Panc1 (cell line): ENCODE measurements around the gene TNNC1. TPM values are rescaled to one million over a fixed set of nuclear protein-coding genes. Genes with fewer than 3 reads are reported as not detected.

Experiments used
- ATAC-seq: fragments of 200-7000 bp; cut with Tn5 transposase; 2 replicates; pipeline ENCODE4 v1.9.1; 2020; ENCODE audit warnings: mild to moderate bottlenecking, moderate library complexity
- BruUV-seq: library from RNA; stranded (reverse); fragments of 400-500 nt; replicated peaks from 2 replicates; lab custom pipeline; 2021; lab: Mats Ljungman, UMichigan
- CTCF ChIA-PET: fragments of 300-600 bp; sonication (Branson Sonifier 250); formaldehyde crosslinking; loops from one replicate; lab custom pipeline; 2022; ENCODE audit warnings: antibody characterized with exemption; lab: Charles Lee
- POLR2A ChIA-PET: fragments of 300-600 bp; sonication (Branson Sonifier 250); formaldehyde crosslinking; loops from one replicate; lab custom pipeline; 2022; ENCODE audit warnings: antibody characterized with exemption; lab: Charles Lee
- DNase-seq: peaks from one replicate; pipeline ENCODE4 v3.0.0-alpha.2; 2010; ENCODE audit warnings: low read depth, low spot score
- H3K27ac ChIP-seq: 2 replicates; pipeline ENCODE4 v1.5.1; 2011; ENCODE audit warnings: mild to moderate bottlenecking, low read length, inconsistent platforms
- H3K27me3 ChIP-seq: fragments of 200-500 bp; sonication (Bioruptor generic); 2 replicates; pipeline ENCODE4 v1.6.0; 2014; ENCODE audit warnings: low read length, inconsistent platforms; ENCODE audit not compliant: control insufficient read depth, insufficient read depth
- H3K36me3 ChIP-seq: fragments of 200-500 bp; sonication (Bioruptor generic); 2 replicates; pipeline ENCODE4 v1.5.1; 2014; ENCODE audit warnings: inconsistent platforms, mild to moderate bottlenecking, low read length, moderate library complexity; ENCODE audit not compliant: control insufficient read depth, insufficient read depth
- H3K4me1 ChIP-seq: 2 replicates; pipeline ENCODE4 v1.5.1; 2011; ENCODE audit warnings: inconsistent platforms, mild to moderate bottlenecking, low read length, moderate library complexity; ENCODE audit not compliant: control insufficient read depth, insufficient read depth
- H3K4me3 ChIP-seq, 2 experiments: 2 replicates each; pipeline ENCODE4 v1.5.1; 2011 to 2012; ENCODE audit warnings: low read depth in 2 of 2, low read length in 2 of 2, mild to moderate bottlenecking in 2 of 2, inconsistent platforms in 1 of 2, moderate library complexity in 1 of 2
- H3K9me3 ChIP-seq: fragments of 200-500 bp; sonication (Bioruptor generic); 2 replicates; pipeline ENCODE4 v1.5.1; 2014; ENCODE audit warnings: low read depth, mild to moderate bottlenecking, inconsistent platforms, low read length, moderate library complexity; ENCODE audit not compliant: control insufficient read depth, insufficient read depth
- CTCF ChIP-seq: fragments of 450-650 bp; IDR thresholded peaks from 2 replicates; pipeline ENCODE4 v1.5.1; 2017; ENCODE audit warnings: mild to moderate bottlenecking
- POLR2AphosphoS5 ChIP-seq: IDR thresholded peaks from 2 replicates; pipeline ENCODE4 v1.6.1; 2012; ENCODE audit warnings: mild to moderate bottlenecking, low read depth, low read length, moderate library complexity
- REST ChIP-seq, 2 experiments: IDR thresholded peaks; 2 replicates each; pipeline ENCODE4 v1.6.1; 2011 to 2012; ENCODE audit warnings: low read depth in 2 of 2, control low read depth in 1 of 2, low read length in 1 of 2, mild to moderate bottlenecking in 1 of 2, moderate library complexity in 1 of 2; ENCODE audit not compliant: insufficient read depth in 1 of 2
- SIN3A ChIP-seq: IDR thresholded peaks from 2 replicates; pipeline ENCODE4 v1.6.1; 2012; ENCODE audit warnings: low read depth, mild to moderate bottlenecking, low read length, moderate library complexity, borderline replicate concordance; ENCODE audit not compliant: insufficient read depth
- TCF7L2 ChIP-seq: IDR thresholded peaks from 2 replicates; pipeline ENCODE4 v1.6.1; 2011; ENCODE audit warnings: mild to moderate bottlenecking, low read depth, low read length, inconsistent platforms
- in situ Hi-C: cut with HindIII; loops from 2 replicates; pipeline ENCODE4 v1.10.0; 2016; ENCODE audit warnings: low sequenced_read_pairs, low pct_unique_long_range_greater_than_20kb
- intact Hi-C: fragments of 100-400 bp; cut with micrococcal nuclease; formaldehyde crosslinking; loops from one replicate; pipeline ENCODE4 v1.10.0; 2022; ENCODE audit not compliant: unreplicated experiment
- total RNA-seq: library from RNA; stranded (reverse); gene quantifications from one replicate; pipeline ENCODE4 v1.2.1, GENCODE V29; 2021; ENCODE audit not compliant: unreplicated experiment

TNNC1 gene
- total RNA-seq, 1 experiment from 2014 or later, result 5.2 TPM

- Histone ChIP-seq H3K27ac (no peak overlapping the region), H3K4me1 (no peaks in the 10 kb centered on the region), H3K36me3 (no peaks in the 10 kb centered on the region), H3K4me3 (no peak overlapping the region), H3K27me3 (no peaks in the 10 kb centered on the region), H3K9me3 (no peaks in the 10 kb centered on the region)
- DNase-seq (no peak), ATAC-seq (no peak)
- in situ Hi-C loops (no loop called here), intact Hi-C loops (no loop called here)
- ChIA-PET POLR2A (no interaction called here), CTCF (no interaction called here)
- no peak for TF ChIP-seq SIN3A
- TF ChIP-seq TCF7L2, result no peak
- TF ChIP-seq REST (IDR thresholded peaks at IDR 0.05; ENCODE audit: insufficient read depth in 1 of 2, low read depth in 2 of 2, low read length in 1 of 2), result no peak
- TF ChIP-seq CTCF, result no peak
- TF ChIP-seq POLR2AphosphoS5, result no peak
- BruUV-seq, result no TSS peak
These were observed 11.2 kb downstream of the TNNC1 start for GRCh38 chr3:52442409-52443267.

GRCh38 chr3:52441772-52442332 lies 12.0 kb downstream of the TNNC1 start:
- in situ Hi-C loops, result no loop called here
- H3K4me1 ChIP-seq, result no peaks in the 10 kb centered on the region
- intact Hi-C loops, result no loop called here
- H3K9me3 ChIP-seq, result no peaks in the 10 kb centered on the region
- no peak for ATAC-seq
- DNase-seq, result no peak
- no peak for TF ChIP-seq REST (IDR thresholded peaks at IDR 0.05; ENCODE audit: insufficient read depth in 1 of 2, low read depth in 2 of 2, low read length in 1 of 2)
- POLR2A ChIA-PET, result no interaction called here
- CTCF ChIA-PET, result no interaction called here
- no peak overlapping the region for H3K27ac ChIP-seq
- no peak overlapping the region for H3K4me3 ChIP-seq
- no peaks in the 10 kb centered on the region for H3K27me3 ChIP-seq
- no TSS peak for BruUV-seq
- H3K36me3 ChIP-seq, result no peaks in the 10 kb centered on the region
